ENCODE measurements around the gene CRIP2.

CRIP2 gene

GRCh38 chr14:105467942-105468471 lies 6.6 kb upstream of the CRIP2 start:
- Histone ChIP-seq H3K9me3 (ENCODE audit: severe bottlenecking) (no peaks in the 10 kb centered on the region), H3K4me1 (ENCODE audit: insufficient read depth, poor library complexity, severe bottlenecking) (peaks cover 6% of the 10 kb centered on the region), H3K4me3 (ENCODE audit: severe bottlenecking) (no peak overlapping the region), H3K27me3 (ENCODE audit: insufficient read depth, poor library complexity, severe bottlenecking) (no peaks in the 10 kb centered on the region), H3K27ac (ENCODE audit: poor library complexity, severe bottlenecking) (no peak overlapping the region), H3K36me3 (ENCODE audit: low read depth) (peaks cover 59% of the 10 kb centered on the region)
- ATAC-seq (ENCODE audit: low read depth) (no peak), DNase-seq (ENCODE audit: low spot score) (no peak)
- TF ChIP-seq CTCF (IDR thresholded peaks at IDR 0.05; ENCODE audit: poor library complexity, severe bottlenecking) = no peak

- Histone ChIP-seq H3K27me3 (ENCODE audit: insufficient read depth, poor library complexity, severe bottlenecking) (no peaks in the 10 kb centered on the region), H3K4me1 (ENCODE audit: insufficient read depth, poor library complexity, severe bottlenecking) (peaks cover 11% of the 10 kb centered on the region), H3K9me3 (ENCODE audit: severe bottlenecking) (no peaks in the 10 kb centered on the region), H3K4me3 (ENCODE audit: severe bottlenecking) (no peak overlapping the region), H3K36me3 (ENCODE audit: low read depth) (peaks cover 51% of the 10 kb centered on the region), H3K27ac (ENCODE audit: poor library complexity, severe bottlenecking) (no peak overlapping the region)
- ATAC-seq (ENCODE audit: low read depth) (no peak), DNase-seq (ENCODE audit: low spot score) (no peak)
- TF ChIP-seq CTCF (IDR thresholded peaks at IDR 0.05; ENCODE audit: poor library complexity, severe bottlenecking) = no peak
These were observed 5.9 kb upstream of the CRIP2 start for GRCh38 chr14:105468621-105469241.

GRCh38 chr14:105469456-105470349 lies 4.9 kb upstream of the CRIP2 start:
- TF ChIP-seq CTCF (IDR thresholded peaks at IDR 0.05; ENCODE audit: poor library complexity, severe bottlenecking) = no peak
- Histone ChIP-seq H3K4me1 (ENCODE audit: insufficient read depth, poor library complexity, severe bottlenecking) (peaks cover 11% of the 10 kb centered on the region), H3K9me3 (ENCODE audit: severe bottlenecking) (no peaks in the 10 kb centered on the region), H3K27ac (ENCODE audit: poor library complexity, severe bottlenecking) (no peak overlapping the region), H3K27me3 (ENCODE audit: insufficient read depth, poor library complexity, severe bottlenecking) (no peaks in the 10 kb centered on the region), H3K4me3 (ENCODE audit: severe bottlenecking) (no peak overlapping the region), H3K36me3 (ENCODE audit: low read depth) (peaks cover 44% of the 10 kb centered on the region)
- no peak for DNase-seq (ENCODE audit: low spot score)
- no peak for ATAC-seq (ENCODE audit: low read depth)

GRCh38 chr14:105470350-105471296 lies 4.0 kb upstream of the CRIP2 start:
- Histone ChIP-seq H3K9me3 (ENCODE audit: severe bottlenecking) (no peaks in the 10 kb centered on the region), H3K27ac (ENCODE audit: poor library complexity, severe bottlenecking) (no peak overlapping the region), H3K27me3 (ENCODE audit: insufficient read depth, poor library complexity, severe bottlenecking) (no peaks in the 10 kb centered on the region), H3K4me1 (ENCODE audit: insufficient read depth, poor library complexity, severe bottlenecking) (peaks cover 5% of the 10 kb centered on the region), H3K36me3 (ENCODE audit: low read depth) (peaks cover 34% of the 10 kb centered on the region), H3K4me3 (ENCODE audit: severe bottlenecking) (no peak overlapping the region)
- ATAC-seq (ENCODE audit: low read depth) (no peak), DNase-seq (ENCODE audit: low spot score) (no peak)
- TF ChIP-seq CTCF (IDR thresholded peaks at IDR 0.05; ENCODE audit: poor library complexity, severe bottlenecking) = no peak
